Keratinocyte (primary cell): Measurements from ENCODE around the gene ZNF142. TPM values are rescaled to one million over a fixed set of nuclear protein-coding genes. Genes with fewer than 3 reads are reported as not detected.

Source experiments
- DNase-seq: peaks from one replicate; pipeline ENCODE4 v3.0.0-alpha.2; 2011; ENCODE audit warnings: low read depth, missing footprints, low spot score
- FAIRE-seq: peaks from 2 replicates; lab custom pipeline; 2011; peaks lifted over from hg19 to GRCh38; lab: Jason Lieb, UNC
- H2AFZ ChIP-seq: 2 replicates; pipeline ENCODE4 v1.6.0; 2012; ENCODE audit warnings: low read length, control low read depth, inconsistent platforms; ENCODE audit not compliant: control insufficient read depth
- H3K27ac ChIP-seq: 2 replicates; pipeline ENCODE4 v1.5.1; 2011; ENCODE audit warnings: low read length; ENCODE audit not compliant: control insufficient read depth, insufficient read depth
- H3K27me3 ChIP-seq: 3 replicates; pipeline ENCODE4 v1.6.0; 2011; ENCODE audit warnings: low read length; ENCODE audit not compliant: control insufficient read depth, insufficient read depth; ENCODE audit errors: extremely low read depth
- H3K36me3 ChIP-seq, 2 experiments: 2 replicates in 1 of 2; 3 replicates in 1 of 2; pipeline ENCODE4 v1.5.1; 2011; ENCODE audit warnings: low read length in 2 of 2, mild to moderate bottlenecking in 1 of 2; ENCODE audit not compliant: control insufficient read depth in 2 of 2, insufficient read depth in 2 of 2; ENCODE audit errors: extremely low read depth in 1 of 2
- H3K4me1 ChIP-seq: 3 replicates; pipeline ENCODE4 v1.5.1; 2011; ENCODE audit warnings: low read length; ENCODE audit not compliant: control insufficient read depth, insufficient read depth; ENCODE audit errors: extremely low read depth
- H3K4me2 ChIP-seq: 3 replicates; pipeline ENCODE4 v1.6.0; 2011; ENCODE audit warnings: low read depth, low read length; ENCODE audit not compliant: control insufficient read depth, insufficient read depth; ENCODE audit errors: extremely low read depth
- H3K4me3 ChIP-seq, 3 experiments: fragments of 200-600 bp in 1 of 3; sonication (generic) in 1 of 3; 2 replicates in 2 of 3; 3 replicates in 1 of 3; pipeline ENCODE4 v1.5.1; 2011 to 2016; ENCODE audit warnings: low read length in 3 of 3, mild to moderate bottlenecking in 3 of 3, control low read depth in 2 of 3, inconsistent platforms in 1 of 3, low read depth in 1 of 3, mixed read lengths in 1 of 3, mixed run types in 1 of 3, moderate library complexity in 1 of 3; ENCODE audit not compliant: control insufficient read depth in 2 of 3, insufficient read depth in 2 of 3; ENCODE audit errors: extremely low read depth in 1 of 3
- H3K79me2 ChIP-seq: 2 replicates; pipeline ENCODE4 v1.6.0; 2012; ENCODE audit warnings: low read length; ENCODE audit not compliant: control insufficient read depth, insufficient read depth
- H3K9ac ChIP-seq: 3 replicates; pipeline ENCODE4 v1.6.0; 2011; ENCODE audit warnings: low read length; ENCODE audit not compliant: control insufficient read depth, insufficient read depth; ENCODE audit errors: extremely low read depth
- H3K9me1 ChIP-seq: 3 replicates; pipeline ENCODE4 v1.6.0; 2011; ENCODE audit warnings: low read length; ENCODE audit not compliant: control insufficient read depth, insufficient read depth; ENCODE audit errors: extremely low read depth
- H3K9me3 ChIP-seq: 2 replicates; pipeline ENCODE4 v1.5.1; 2012; ENCODE audit warnings: low read depth, low read length; ENCODE audit not compliant: control insufficient read depth
- H4K20me1 ChIP-seq: 3 replicates; pipeline ENCODE4 v1.6.0; 2011; ENCODE audit warnings: low read length; ENCODE audit not compliant: control insufficient read depth, insufficient read depth; ENCODE audit errors: extremely low read depth
- CTCF ChIP-seq, 3 experiments: IDR thresholded peaks in 1 of 3; conservative IDR thresholded peaks in 1 of 3; optimal IDR thresholded peaks in 1 of 3; 2 replicates in 2 of 3; 3 replicates in 1 of 3; pipeline versions ENCODE3 to v1.5.1; 2011; ENCODE audit warnings: low read length in 3 of 3, mild to moderate bottlenecking in 3 of 3, moderate library complexity in 2 of 3, control low read depth in 1 of 3, inconsistent platforms in 1 of 3; ENCODE audit not compliant: insufficient read depth in 2 of 3; ENCODE audit errors: extremely low read depth in 1 of 3
- EZH2 ChIP-seq: IDR thresholded peaks from one replicate; pipeline ENCODE4 v1.6.1; 2012; ENCODE audit warnings: inconsistent platforms, mild to moderate bottlenecking, low read length, moderate library complexity
- dilution Hi-C: fragments of 300-500 bp; cut with MboI; formaldehyde crosslinking; loops from one replicate; pipeline ENCODE4 v1.7.0; 2020; ENCODE audit warnings: low sequenced_read_pairs; ENCODE audit not compliant: extremely low pct_ligation_motif_present
- polyA plus RNA-seq, 5 experiments: library from polyadenylated mRNA; depleted of rRNA in 3 of 5; stranded (reverse) in 3 of 5; stranded (forward) in 1 of 5; unstranded in 1 of 5; fragments of >200 nt; gene quantifications; 1 replicate in 1 of 5; 2 replicates in 3 of 5; 3 replicates in 1 of 5; pipeline versions ENCODE4 v1.2.1 to v1.2.3, GENCODE V29; 2011 to 2012; ENCODE audit warnings: missing spikeins in 2 of 5, low read depth in 1 of 5, low replicate concordance in 1 of 5

ZNF142 gene
- polyA plus RNA-seq, 1 donor (not counting 4 experiments of a cell fraction or from before 2014, with no cell fraction given) = 4.5 TPM

- H3K4me1 ChIP-seq = peaks cover 10% of the 10 kb centered on the region
- no peak overlapping the region for H3K4me3 ChIP-seq
- no peaks in the 10 kb centered on the region for H3K9me3 ChIP-seq
- no peak for FAIRE-seq
- H3K79me2 ChIP-seq = peaks cover 44% of the 10 kb centered on the region
- no peak for DNase-seq
- no peaks in the 10 kb centered on the region for H3K27me3 ChIP-seq
- dilution Hi-C loops = no loop called here
- H2AFZ ChIP-seq = no peak overlapping the region
- H3K9ac ChIP-seq = no peak overlapping the region
- no peak for TF ChIP-seq CTCF (optimal IDR thresholded peaks at IDR 0.05 in 1 of 3, IDR thresholded peaks at IDR 0.05 in 1 of 3, conservative IDR thresholded peaks at IDR 0.05 in 1 of 3; ENCODE audit: extremely low read depth in 1 of 3, insufficient read depth in 2 of 3, low read length in 3 of 3)
- TF ChIP-seq EZH2 = no peak
- no peaks in the 10 kb centered on the region for H4K20me1 ChIP-seq
- H3K4me2 ChIP-seq = no peak overlapping the region
- no peaks in the 10 kb centered on the region for H3K9me1 ChIP-seq
- peaks cover 14 to 24% of the 10 kb centered on the region in 2 experiments for H3K36me3 ChIP-seq
- no peak overlapping the region for H3K27ac ChIP-seq
Measured at GRCh38 chr2:218655751-218656150, 3.7 kb downstream of the ZNF142 start.

- H3K9me3 ChIP-seq = no peaks in the 10 kb centered on the region
- no peak overlapping the region for H2AFZ ChIP-seq
- H3K27me3 ChIP-seq = no peaks in the 10 kb centered on the region
- FAIRE-seq = no peak
- H4K20me1 ChIP-seq = no peaks in the 10 kb centered on the region
- H3K9ac ChIP-seq = no peak overlapping the region
- no peak for DNase-seq
- H3K27ac ChIP-seq = no peak overlapping the region
- TF ChIP-seq CTCF (optimal IDR thresholded peaks at IDR 0.05 in 1 of 3, IDR thresholded peaks at IDR 0.05 in 1 of 3, conservative IDR thresholded peaks at IDR 0.05 in 1 of 3; ENCODE audit: extremely low read depth in 1 of 3, insufficient read depth in 2 of 3, low read length in 3 of 3) (no peak), EZH2 (no peak)
- H3K79me2 ChIP-seq = peaks cover 13% of the 10 kb centered on the region
- H3K36me3 ChIP-seq = peaks cover 45 to 49% of the 10 kb centered on the region in 2 experiments
- no peaks in the 10 kb centered on the region for H3K9me1 ChIP-seq
- H3K4me1 ChIP-seq = peaks cover 23% of the 10 kb centered on the region
- H3K4me3 ChIP-seq = no peak overlapping the region
- H3K4me2 ChIP-seq = no peak overlapping the region
- dilution Hi-C loops = no loop called here
Measured at GRCh38 chr2:218648787-218649100, 10.7 kb downstream of the ZNF142 start.
